Testis (tissue), 2 donors: Measurements from ENCODE around the gene GFPT1.

Source experiments
- POLR2A ChIP-seq: fragments of 450-650 bp; IDR thresholded peaks from one replicate; pipeline ENCODE4 v1.6.1; 2017; ENCODE audit warnings: antibody characterized with exemption, mild to moderate bottlenecking, moderate library complexity
- TF ChIP-seq, protein P1 (sequence below), 3 experiments: fragments of 450-650 bp in 2 of 3; fragments of 200-600 bp in 1 of 3; sonication (generic) in 1 of 3; IDR thresholded peaks; one replicate each; pipeline ENCODE4 v1.5.1; 2016 to 2019; ENCODE audit warnings: antibody characterized with exemption in 3 of 3, mild to moderate bottlenecking in 2 of 3, moderate library complexity in 1 of 3

DNA sequence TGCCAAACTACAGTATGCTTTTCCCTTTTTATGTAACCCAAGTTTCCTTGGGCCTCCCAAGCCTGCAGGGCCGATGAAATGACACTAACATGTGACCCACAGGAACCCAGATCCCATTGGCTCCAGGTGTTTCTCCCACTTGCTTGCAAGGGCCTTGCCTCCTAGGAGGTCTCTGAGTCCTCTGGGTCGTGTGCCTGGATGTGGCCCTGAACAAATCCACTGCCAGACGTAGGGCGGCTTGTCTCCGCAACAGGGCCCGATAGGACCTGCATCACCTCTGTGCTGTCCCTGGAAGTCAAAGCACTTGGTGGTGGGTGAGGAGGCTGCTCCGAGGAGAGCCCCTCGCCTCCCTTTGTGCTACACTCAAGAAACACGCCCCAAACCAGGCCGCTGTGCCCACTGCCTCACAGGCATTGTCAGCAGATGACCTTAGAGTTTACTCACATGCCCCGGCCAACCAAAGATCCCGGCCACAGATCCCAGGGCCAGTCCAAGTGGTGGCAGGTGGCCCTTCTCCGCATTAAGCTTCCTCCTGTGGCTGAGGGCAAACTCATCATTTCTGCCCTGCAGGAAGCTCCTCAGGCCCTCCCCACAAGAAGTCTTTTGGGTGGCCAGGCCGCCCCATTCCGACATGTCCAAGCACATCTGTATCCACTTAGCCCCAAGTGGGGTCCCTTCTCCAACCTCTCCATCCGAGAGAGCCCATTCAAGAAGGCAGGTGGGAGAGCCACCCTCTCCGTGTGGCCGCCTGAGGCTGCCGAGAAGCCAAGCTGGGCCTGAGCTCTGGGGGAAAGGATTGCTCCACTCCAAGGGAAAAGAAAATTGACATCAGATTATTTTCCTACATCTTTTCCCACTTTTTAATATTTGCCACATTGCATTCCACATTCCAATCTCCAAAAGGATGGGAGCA, 76.7 kb downstream of the GFPT1 start:
- TF ChIP-seq, protein P1, sequence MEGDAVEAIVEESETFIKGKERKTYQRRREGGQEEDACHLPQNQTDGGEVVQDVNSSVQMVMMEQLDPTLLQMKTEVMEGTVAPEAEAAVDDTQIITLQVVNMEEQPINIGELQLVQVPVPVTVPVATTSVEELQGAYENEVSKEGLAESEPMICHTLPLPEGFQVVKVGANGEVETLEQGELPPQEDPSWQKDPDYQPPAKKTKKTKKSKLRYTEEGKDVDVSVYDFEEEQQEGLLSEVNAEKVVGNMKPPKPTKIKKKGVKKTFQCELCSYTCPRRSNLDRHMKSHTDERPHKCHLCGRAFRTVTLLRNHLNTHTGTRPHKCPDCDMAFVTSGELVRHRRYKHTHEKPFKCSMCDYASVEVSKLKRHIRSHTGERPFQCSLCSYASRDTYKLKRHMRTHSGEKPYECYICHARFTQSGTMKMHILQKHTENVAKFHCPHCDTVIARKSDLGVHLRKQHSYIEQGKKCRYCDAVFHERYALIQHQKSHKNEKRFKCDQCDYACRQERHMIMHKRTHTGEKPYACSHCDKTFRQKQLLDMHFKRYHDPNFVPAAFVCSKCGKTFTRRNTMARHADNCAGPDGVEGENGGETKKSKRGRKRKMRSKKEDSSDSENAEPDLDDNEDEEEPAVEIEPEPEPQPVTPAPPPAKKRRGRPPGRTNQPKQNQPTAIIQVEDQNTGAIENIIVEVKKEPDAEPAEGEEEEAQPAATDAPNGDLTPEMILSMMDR (IDR thresholded peaks at IDR 0.05): no peak
- no peak for TF ChIP-seq POLR2A
